SK-N-SH treated with all-trans-retinoic acid at 6 μM for 48 hours (cell line): ENCODE measurements around the gene APAF1.

ENCODE experiments used
- ATAC-seq: fragments of 200-7000 bp; cut with Tn5 transposase; 3 replicates; pipeline ENCODE4 v1.9.1; 2020; ENCODE audit warnings: mild to moderate bottlenecking, moderate library complexity
- ARNTL ChIP-seq: fragments of 450-650 bp; formaldehyde crosslinking; IDR thresholded peaks from 2 replicates; pipeline ENCODE4 v1.5.0; 2020; ENCODE audit warnings: low read depth, mild to moderate bottlenecking, moderate library complexity, borderline replicate concordance
- BACH2 ChIP-seq: fragments of 250-450 bp; sonication (Bioruptor Pico); IDR thresholded peaks from 2 replicates; pipeline ENCODE4 v1.9.0; 2021; ENCODE audit warnings: mild to moderate bottlenecking, borderline replicate concordance
- CSDC2 ChIP-seq: fragments of 250-450 bp; sonication (Bioruptor Pico); IDR thresholded peaks from 2 replicates; pipeline ENCODE4 v1.5.0; 2020; ENCODE audit warnings: mild to moderate bottlenecking, moderate library complexity
- ESRRG ChIP-seq: fragments of 250-450 bp; sonication (Bioruptor Pico); IDR thresholded peaks from 2 replicates; pipeline ENCODE4 v1.6.1; 2021; ENCODE audit warnings: mild to moderate bottlenecking
- GLIS3 ChIP-seq: fragments of 250-450 bp; sonication (Bioruptor Pico); IDR thresholded peaks from 2 replicates; pipeline ENCODE4 v1.5.0; 2020; ENCODE audit warnings: mild to moderate bottlenecking, moderate library complexity
- ISL1 ChIP-seq: fragments of 250-450 bp; sonication (Bioruptor Pico); IDR thresholded peaks from 2 replicates; pipeline ENCODE4 v2.1.2; 2022; ENCODE audit warnings: mild to moderate bottlenecking, moderate library complexity
- OSR1 ChIP-seq: fragments of 250-450 bp; sonication (Bioruptor Pico); IDR thresholded peaks from 2 replicates; pipeline ENCODE4 v1.8.0; 2022; ENCODE audit warnings: moderate library complexity, mild to moderate bottlenecking, inconsistent platforms
- PPARA ChIP-seq: fragments of 250-450 bp; sonication (Bioruptor Pico); IDR thresholded peaks from 2 replicates; pipeline ENCODE4 v1.5.0; 2020; ENCODE audit warnings: mild to moderate bottlenecking, borderline replicate concordance
- RARB ChIP-seq: fragments of 250-450 bp; sonication (Bioruptor Pico); IDR thresholded peaks from 2 replicates; pipeline ENCODE4 v1.8.0; 2021; ENCODE audit warnings: mild to moderate bottlenecking, moderate library complexity
- SNAI2 ChIP-seq: fragments of 250-450 bp; sonication (Bioruptor Pico); IDR thresholded peaks from 2 replicates; pipeline ENCODE4 v1.5.0; 2020; ENCODE audit warnings: mild to moderate bottlenecking, moderate library complexity
- TCF4 ChIP-seq: fragments of 250-450 bp; sonication (Bioruptor Pico); IDR thresholded peaks from 2 replicates; pipeline ENCODE4 v1.8.0; 2021; ENCODE audit warnings: mild to moderate bottlenecking, moderate library complexity, borderline replicate concordance
- TOX ChIP-seq: fragments of 250-450 bp; sonication (Bioruptor Pico); IDR thresholded peaks from 2 replicates; pipeline ENCODE4 v1.8.0; 2021; ENCODE audit warnings: mild to moderate bottlenecking, moderate library complexity, borderline replicate concordance
- ZC3H10 ChIP-seq: fragments of 250-450 bp; sonication (Bioruptor Pico); IDR thresholded peaks from 2 replicates; pipeline ENCODE4 v1.5.1; 2021; ENCODE audit warnings: mild to moderate bottlenecking, moderate library complexity
- ZFP3 ChIP-seq: fragments of 250-450 bp; sonication (Bioruptor Pico); IDR thresholded peaks from 2 replicates; pipeline ENCODE4 v1.5.0; 2020; ENCODE audit warnings: mild to moderate bottlenecking, moderate library complexity
- ZFP30 ChIP-seq: fragments of 450-650 bp; formaldehyde crosslinking; IDR thresholded peaks from 2 replicates; pipeline ENCODE4 v1.5.0; 2022; ENCODE audit warnings: mild to moderate bottlenecking, moderate library complexity
- ZNF565 ChIP-seq: fragments of 450-650 bp; formaldehyde crosslinking; conservative IDR thresholded peaks from 2 replicates; pipeline ENCODE4 v1.5.0; 2020; ENCODE audit warnings: low read depth, mild to moderate bottlenecking, moderate library complexity
- ZNF70 ChIP-seq: fragments of 450-650 bp; formaldehyde crosslinking; IDR thresholded peaks from 2 replicates; pipeline ENCODE4 v1.5.0; 2020; ENCODE audit warnings: mild to moderate bottlenecking, moderate library complexity
- ZNF8 ChIP-seq: fragments of 450-650 bp; formaldehyde crosslinking; IDR thresholded peaks from 2 replicates; pipeline ENCODE4 v1.5.0; 2020; ENCODE audit warnings: mild to moderate bottlenecking, moderate library complexity
- TF ChIP-seq, protein P1 (sequence below): fragments of 250-450 bp; sonication (Bioruptor Pico); IDR thresholded peaks from 2 replicates; pipeline ENCODE4 v1.8.0; 2021; ENCODE audit warnings: low read depth, mild to moderate bottlenecking, moderate library complexity, borderline replicate concordance
- TF ChIP-seq, protein P2 (sequence below): fragments of 250-450 bp; sonication (Bioruptor Pico); IDR thresholded peaks from 2 replicates; pipeline ENCODE4 v1.5.1; 2021; ENCODE audit warnings: mild to moderate bottlenecking, moderate library complexity
- TF ChIP-seq, protein P3 (sequence below): fragments of 250-450 bp; sonication (Bioruptor Pico); IDR thresholded peaks from 2 replicates; pipeline ENCODE4 v1.5.0; 2020; ENCODE audit warnings: mild to moderate bottlenecking, moderate library complexity

The APAF1 gene

DNA sequence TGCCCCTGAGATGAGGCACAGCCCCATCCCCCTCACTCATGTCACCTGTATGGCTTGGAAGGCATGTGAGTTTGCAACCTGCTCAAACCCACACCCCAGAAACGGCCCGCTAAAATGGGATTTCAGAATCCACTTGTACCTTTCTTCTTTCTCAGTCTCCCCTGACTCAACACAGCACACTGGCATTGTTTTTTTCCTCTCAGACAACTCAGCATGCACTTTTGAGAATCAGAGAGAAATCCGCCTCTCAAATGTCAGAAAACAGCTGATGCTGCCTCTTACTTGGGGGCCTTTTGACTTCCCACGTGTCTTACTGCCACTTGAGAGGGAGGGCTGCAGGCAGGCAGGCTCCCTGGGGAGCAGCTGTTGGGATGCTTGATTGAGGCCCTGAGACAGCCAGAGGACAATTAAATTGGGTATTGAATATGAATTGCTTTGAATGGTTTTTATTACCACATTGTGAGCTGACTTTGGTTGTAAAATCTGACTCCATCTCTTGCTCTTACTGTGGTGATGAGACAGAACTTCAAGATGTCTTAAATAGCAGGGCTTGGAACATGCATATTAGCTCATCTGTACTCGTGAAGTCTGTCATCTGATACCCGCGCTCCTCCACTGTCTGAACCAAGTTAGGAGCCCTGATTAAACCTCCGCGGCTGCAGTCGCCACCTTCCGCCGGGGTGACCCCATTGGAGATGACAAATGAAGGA is 96.6 kb downstream of the APAF1 start:
- no peak for ATAC-seq

DNA sequence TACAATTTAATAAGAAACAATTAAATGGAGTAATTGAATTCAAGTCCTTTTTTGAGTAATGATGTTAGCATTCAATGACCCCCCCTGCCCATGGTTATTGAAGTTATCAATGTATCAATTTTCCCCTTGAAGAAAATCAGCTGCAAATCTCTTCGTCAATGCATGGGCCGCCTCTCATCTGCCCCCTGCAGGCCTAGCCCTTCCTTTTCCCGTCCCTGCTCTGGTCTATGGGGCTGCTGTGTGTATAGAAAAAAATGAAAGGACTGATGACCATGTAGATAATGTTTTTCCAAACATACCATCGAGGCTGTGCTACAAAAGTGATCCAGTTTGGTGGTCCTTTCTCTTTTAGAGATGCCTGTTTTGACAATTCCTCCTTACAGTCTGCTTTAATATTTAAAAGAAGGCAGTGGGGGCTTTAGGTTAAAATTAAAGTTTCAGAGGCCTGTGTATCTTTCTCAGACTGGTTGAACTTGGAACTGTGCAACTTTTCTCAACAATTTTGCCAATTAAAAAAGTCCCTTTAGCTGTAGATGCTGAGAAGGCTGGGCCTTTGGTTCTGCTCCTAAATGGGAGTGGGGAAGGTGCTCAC is 98.4 kb downstream of the APAF1 start:
- ATAC-seq = peak; percentile 86
- TF ChIP-seq ZNF565 (CRISPR knock-in tag) (no peak), OSR1 (CRISPR knock-in tag) (no peak), ZNF70 (CRISPR knock-in tag) (no peak), TCF4 (CRISPR knock-in tag) (no peak), ISL1 (CRISPR knock-in tag) (no peak), GLIS3 (CRISPR knock-in tag) (no peak)
- TF ChIP-seq, protein P1, sequence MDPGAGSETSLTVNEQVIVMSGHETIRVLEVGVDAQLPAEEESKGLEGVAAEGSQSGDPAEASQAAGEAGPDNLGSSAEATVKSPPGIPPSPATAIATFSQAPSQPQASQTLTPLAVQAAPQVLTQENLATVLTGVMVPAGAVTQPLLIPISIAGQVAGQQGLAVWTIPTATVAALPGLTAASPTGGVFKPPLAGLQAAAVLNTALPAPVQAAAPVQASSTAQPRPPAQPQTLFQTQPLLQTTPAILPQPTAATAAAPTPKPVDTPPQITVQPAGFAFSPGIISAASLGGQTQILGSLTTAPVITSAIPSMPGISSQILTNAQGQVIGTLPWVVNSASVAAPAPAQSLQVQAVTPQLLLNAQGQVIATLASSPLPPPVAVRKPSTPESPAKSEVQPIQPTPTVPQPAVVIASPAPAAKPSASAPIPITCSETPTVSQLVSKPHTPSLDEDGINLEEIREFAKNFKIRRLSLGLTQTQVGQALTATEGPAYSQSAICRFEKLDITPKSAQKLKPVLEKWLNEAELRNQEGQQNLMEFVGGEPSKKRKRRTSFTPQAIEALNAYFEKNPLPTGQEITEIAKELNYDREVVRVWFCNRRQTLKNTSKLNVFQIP (CRISPR knock-in tag) = no peak
- TF ChIP-seq, protein P2, sequence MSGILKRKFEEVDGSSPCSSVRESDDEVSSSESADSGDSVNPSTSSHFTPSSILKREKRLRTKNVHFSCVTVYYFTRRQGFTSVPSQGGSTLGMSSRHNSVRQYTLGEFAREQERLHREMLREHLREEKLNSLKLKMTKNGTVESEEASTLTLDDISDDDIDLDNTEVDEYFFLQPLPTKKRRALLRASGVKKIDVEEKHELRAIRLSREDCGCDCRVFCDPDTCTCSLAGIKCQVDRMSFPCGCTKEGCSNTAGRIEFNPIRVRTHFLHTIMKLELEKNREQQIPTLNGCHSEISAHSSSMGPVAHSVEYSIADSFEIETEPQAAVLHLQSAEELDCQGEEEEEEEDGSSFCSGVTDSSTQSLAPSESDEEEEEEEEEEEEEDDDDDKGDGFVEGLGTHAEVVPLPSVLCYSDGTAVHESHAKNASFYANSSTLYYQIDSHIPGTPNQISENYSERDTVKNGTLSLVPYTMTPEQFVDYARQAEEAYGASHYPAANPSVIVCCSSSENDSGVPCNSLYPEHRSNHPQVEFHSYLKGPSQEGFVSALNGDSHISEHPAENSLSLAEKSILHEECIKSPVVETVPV (CRISPR knock-in tag) = no peak

More for the DNA sequence above, 96.6 kb downstream of the APAF1 start:
- TF ChIP-seq BACH2 (CRISPR knock-in tag) (no peak), OSR1 (CRISPR knock-in tag) (no peak), TOX (CRISPR knock-in tag) (no peak), ZFP30 (no peak), ZNF70 (CRISPR knock-in tag) (no peak), RARB (CRISPR knock-in tag) (no peak), ZNF8 (CRISPR knock-in tag) (no peak)
- TF ChIP-seq, protein P1 (CRISPR knock-in tag) = no peak

DNA sequence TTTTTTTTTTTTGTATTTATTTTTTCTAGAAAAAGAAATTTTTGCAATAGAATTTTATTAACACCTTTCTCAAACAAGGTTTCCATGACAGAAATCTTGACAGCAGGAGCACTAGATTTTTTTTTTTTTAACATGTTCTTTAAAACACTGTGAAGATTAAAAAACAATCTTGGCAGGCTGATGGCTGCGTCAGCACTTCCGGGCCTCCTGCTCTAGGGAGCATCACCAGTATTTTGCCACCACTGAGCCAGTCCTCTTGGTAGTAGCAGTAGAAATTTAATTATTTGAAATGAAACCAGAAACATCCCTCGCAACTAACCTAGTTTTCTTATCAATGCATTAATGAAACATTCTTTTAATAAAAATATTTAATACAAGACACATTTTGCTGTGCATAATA is 99.6 kb downstream of the APAF1 start:
- TF ChIP-seq ZFP3 (CRISPR knock-in tag) = no peak
- TF ChIP-seq, protein P1 (CRISPR knock-in tag) = no peak
- no peak for TF ChIP-seq ESRRG (CRISPR knock-in tag)
- no peak for TF ChIP-seq BACH2 (CRISPR knock-in tag)
- no peak for TF ChIP-seq CSDC2 (CRISPR knock-in tag)
- TF ChIP-seq, protein P2 (CRISPR knock-in tag) = no peak
- TF ChIP-seq TOX (CRISPR knock-in tag) = no peak
- TF ChIP-seq ZNF565 (CRISPR knock-in tag) = no peak
- TF ChIP-seq PPARA = no peak
- TF ChIP-seq RARB (CRISPR knock-in tag) = no peak
- TF ChIP-seq ARNTL (CRISPR knock-in tag) = no peak
- TF ChIP-seq, protein P3, sequence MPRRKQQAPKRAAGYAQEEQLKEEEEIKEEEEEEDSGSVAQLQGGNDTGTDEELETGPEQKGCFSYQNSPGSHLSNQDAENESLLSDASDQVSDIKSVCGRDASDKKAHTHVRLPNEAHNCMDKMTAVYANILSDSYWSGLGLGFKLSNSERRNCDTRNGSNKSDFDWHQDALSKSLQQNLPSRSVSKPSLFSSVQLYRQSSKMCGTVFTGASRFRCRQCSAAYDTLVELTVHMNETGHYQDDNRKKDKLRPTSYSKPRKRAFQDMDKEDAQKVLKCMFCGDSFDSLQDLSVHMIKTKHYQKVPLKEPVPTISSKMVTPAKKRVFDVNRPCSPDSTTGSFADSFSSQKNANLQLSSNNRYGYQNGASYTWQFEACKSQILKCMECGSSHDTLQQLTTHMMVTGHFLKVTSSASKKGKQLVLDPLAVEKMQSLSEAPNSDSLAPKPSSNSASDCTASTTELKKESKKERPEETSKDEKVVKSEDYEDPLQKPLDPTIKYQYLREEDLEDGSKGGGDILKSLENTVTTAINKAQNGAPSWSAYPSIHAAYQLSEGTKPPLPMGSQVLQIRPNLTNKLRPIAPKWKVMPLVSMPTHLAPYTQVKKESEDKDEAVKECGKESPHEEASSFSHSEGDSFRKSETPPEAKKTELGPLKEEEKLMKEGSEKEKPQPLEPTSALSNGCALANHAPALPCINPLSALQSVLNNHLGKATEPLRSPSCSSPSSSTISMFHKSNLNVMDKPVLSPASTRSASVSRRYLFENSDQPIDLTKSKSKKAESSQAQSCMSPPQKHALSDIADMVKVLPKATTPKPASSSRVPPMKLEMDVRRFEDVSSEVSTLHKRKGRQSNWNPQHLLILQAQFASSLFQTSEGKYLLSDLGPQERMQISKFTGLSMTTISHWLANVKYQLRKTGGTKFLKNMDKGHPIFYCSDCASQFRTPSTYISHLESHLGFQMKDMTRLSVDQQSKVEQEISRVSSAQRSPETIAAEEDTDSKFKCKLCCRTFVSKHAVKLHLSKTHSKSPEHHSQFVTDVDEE = no peak
- no peak for TF ChIP-seq ZNF8 (CRISPR knock-in tag)
- no peak for TF ChIP-seq ZC3H10 (CRISPR knock-in tag)
- no peak for TF ChIP-seq ZFP30
- TF ChIP-seq GLIS3 (CRISPR knock-in tag) = no peak
- TF ChIP-seq ISL1 (CRISPR knock-in tag) = no peak
- no peak for TF ChIP-seq SNAI2 (CRISPR knock-in tag)
- TF ChIP-seq ZNF70 (CRISPR knock-in tag) = no peak
- peak; percentile 50 for ATAC-seq
